Heart left ventricle (tissue), 16 donors: ENCODE results near the gene CIB4. TPM values are rescaled to one million over a fixed set of nuclear protein-coding genes. Genes with fewer than 3 reads are reported as not detected.

Experiments
- ATAC-seq, 4 donors: fragments of 200-7000 bp; cut with Tn5 transposase; one replicate each; pipeline ENCODE4 v1.9.1; 2020 to 2022; ENCODE audit warnings: moderate library complexity in 4 of 4, mild to moderate bottlenecking in 3 of 4, moderate number of reproducible peaks in 1 of 4
- DNase-seq, 5 donors: peaks; one replicate each; pipeline ENCODE4 v3.0.0-alpha.2; 2020
- H3K27ac ChIP-seq, 12 donors: fragments of 200-600 bp; sonication (generic) in 4 of 12; one replicate each; pipeline versions ENCODE4 v1.5.0 to v1.8.0; 2016 to 2022; ENCODE audit warnings: mild to moderate bottlenecking in 2 of 12
- H3K27me3 ChIP-seq, 9 donors: fragments of 200-600 bp; sonication (generic) in 2 of 9; one replicate each; pipeline versions ENCODE4 v1.5.1 to v1.8.0; 2016 to 2022; ENCODE audit warnings: mild to moderate bottlenecking in 3 of 9
- H3K36me3 ChIP-seq, 9 donors: fragments of 200-600 bp; sonication (generic) in 2 of 9; one replicate each; pipeline versions ENCODE4 v1.5.0 to v1.8.0; 2018 to 2022; ENCODE audit warnings: mild to moderate bottlenecking in 2 of 9
- H3K4me1 ChIP-seq, 12 donors: fragments of 200-600 bp; sonication (generic) in 4 of 12; one replicate each; pipeline versions ENCODE4 v1.5.0 to v1.8.0; 2016 to 2022; ENCODE audit warnings: mild to moderate bottlenecking in 3 of 12
- H3K4me3 ChIP-seq, 12 donors: fragments of 200-600 bp; sonication (generic) in 4 of 12; one replicate each; pipeline versions ENCODE4 v1.5.0 to v1.8.0; 2017 to 2022; ENCODE audit warnings: mild to moderate bottlenecking in 9 of 12, moderate library complexity in 4 of 12
- H3K9me3 ChIP-seq, 12 donors: fragments of 200-600 bp; sonication (generic) in 4 of 12; one replicate each; pipeline versions ENCODE4 v1.5.0 to v1.8.0; 2016 to 2022; ENCODE audit warnings: mild to moderate bottlenecking in 1 of 12
- CTCF ChIP-seq, 12 donors: fragments of 200-600 bp; sonication (generic) in 4 of 12; IDR thresholded peaks; one replicate each; pipeline versions ENCODE4 v1.5.0 to v1.8.0; 2018 to 2022; ENCODE audit warnings: antibody characterized with exemption in 12 of 12, mild to moderate bottlenecking in 5 of 12
- POLR2A ChIP-seq, 2 donors: fragments of 450-650 bp; IDR thresholded peaks; one replicate each; pipeline ENCODE4 v1.6.1; 2017; ENCODE audit warnings: antibody characterized with exemption in 2 of 2, mild to moderate bottlenecking in 2 of 2, moderate library complexity in 2 of 2
- WGBS, 4 donors: extraction: QIAGEN DNeasy Blood & Tissue Kit in 2 of 4; methylation state at CpG; one replicate each; pipeline versions ENCODE4 v1.1.5 to v1.1.7; 2013 to 2018; 5-methylcytosine and 5-hydroxymethylcytosine counted together
- intact Hi-C, 10 donors: fragments of 100-400 bp; cut with DNase I; formaldehyde crosslinking; loops; one replicate each; pipeline versions ENCODE4 v1.11.1 to v1.14.2; 2022
- polyA plus RNA-seq, 2 donors: library from polyadenylated mRNA; stranded (reverse); fragments of 200-250 nt; gene quantifications; one replicate each; pipeline ENCODE4 v1.2.3, GENCODE V29; 2013
- total RNA-seq, 9 donors: library from RNA; depleted of rRNA in 2 of 9; stranded (reverse); fragments of >200 nt in 2 of 9; fragmentation: NEBNext Ultra II Directional in 3 of 9; extraction: Animal tissue kit (Norgen Biotek cat#: 25700) in 3 of 9; gene quantifications; one replicate each; pipeline versions ENCODE4 v1.1.0 to v1.2.4, GENCODE V29; 2016 to 2023
- donor health status: ischemic (EF 13 %, LVEDD 7.1; RV severe dilation, severe dysfunction).
- donor health status: healthy with polysubstance abuse.
- donor health status: DM: no; HTN: yes; CAD: no.
- donor health status: DM: no; HTN: no; CAD: no.
- donor health status: ischemic (EF 25% LVEDD 6.9; RV normal size, moderate dysfunction).
- donor health status: ischemic (EF 25% LVEDD 5.7; RV mildly dilated, moderate dysfunction).
- donor health status: healthy.
- donor health status: DM: yes; HTN: yes; CAD: no.
- donor health status: ischemic (EF 35%, LVEDD 5.7; RV mildly dilated, moderate dysfunction).
- donor health status: nonischemic (EF 11% LVEDD 7.7; RV severe dilation, severe dysfunction).
- donor health status: DM: yes; HTN: yes; CAD: no.
- donor health status: PGD.
- donor health status: ischemic (EF 29% LVEDD 5.4; RV normal size, mild dysfunction).
- donor health status: nonischemic (EF 23%, LVEDD 6.1; RV moderate dilation, normal function).

CIB4 gene
- total and polyA plus RNA-seq, 11 donors = not detected

DNA sequence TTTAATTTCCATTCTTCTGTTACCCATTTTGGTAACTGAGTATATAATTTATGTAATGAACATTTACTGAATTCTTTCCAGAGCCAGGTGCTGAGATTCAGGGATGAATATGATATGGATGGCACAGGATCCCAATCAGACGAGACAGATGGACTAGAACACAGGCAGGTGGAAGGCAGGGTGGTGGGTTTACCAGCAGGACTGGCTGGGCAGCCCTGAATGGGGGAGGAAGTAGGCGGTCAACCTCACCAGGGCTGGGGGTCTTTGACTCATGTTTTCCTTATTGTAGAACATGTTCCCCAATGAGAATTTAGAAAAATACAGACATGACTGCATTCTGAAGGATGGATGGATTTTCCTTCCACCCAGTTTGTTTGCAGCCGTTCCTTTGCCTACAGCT lies 80.3 kb downstream of the CIB4 start:
- TF ChIP-seq POLR2A (IDR thresholded peaks at IDR 0.05) = no peak
- TF ChIP-seq CTCF (IDR thresholded peaks at IDR 0.05) = no peak
- peaks cover 0 to 17% (median 12%) of the 10 kb centered on the region in 12 donors for H3K4me1 ChIP-seq
- H3K4me3 ChIP-seq = no peak overlapping the region
- 94 to 97% (median 95%) methylated on average over 3 of the region's 3 CpGs for WGBS, 4 donors
- DNase-seq = peak in 1 of 5 donors; percentile 5
- H3K36me3 ChIP-seq = no peaks in the 10 kb centered on the region
- H3K27me3 ChIP-seq = peaks cover 3 to 80% (median 30%) of the 10 kb centered on the region in 9 donors
- ATAC-seq = no peak
- H3K27ac ChIP-seq = no peak overlapping the region
- intact Hi-C loops = no loop called here
- H3K9me3 ChIP-seq = no peaks in the 10 kb centered on the region

GRCh38 chr2:26559556-26559955 lies 81.6 kb downstream of the CIB4 start:
- WGBS, 4 donors = 54 to 82% (median 67%) methylated on average over 2 of the region's 2 CpGs
- intact Hi-C loops = no loop called here
- Histone ChIP-seq H3K27me3 (peaks cover 0 to 75% (median 30%) of the 10 kb centered on the region in 9 donors), H3K36me3 (no peaks in the 10 kb centered on the region), H3K27ac (no peak overlapping the region), H3K4me1 (peaks cover 0 to 17% (median 12%) of the 10 kb centered on the region in 12 donors), H3K4me3 (no peak overlapping the region), H3K9me3 (no peaks in the 10 kb centered on the region)
- ATAC-seq (no peak), DNase-seq (no peak)
- TF ChIP-seq CTCF (IDR thresholded peaks at IDR 0.05) = no peak
- no peak for TF ChIP-seq POLR2A (IDR thresholded peaks at IDR 0.05)

- TF ChIP-seq POLR2A (IDR thresholded peaks at IDR 0.05) (no peak), CTCF (IDR thresholded peaks at IDR 0.05) (no peak)
- H3K27me3 ChIP-seq = peaks cover 0 to 70% (median 30%) of the 10 kb centered on the region in 9 donors
- H3K36me3 ChIP-seq = no peaks in the 10 kb centered on the region
- WGBS, 4 donors = 68 to 88% (median 79%) methylated on average over 2 to 3 of the region's 3 CpGs
- intact Hi-C loops = no loop called here
- H3K4me3 ChIP-seq = no peak overlapping the region
- ATAC-seq (no peak), DNase-seq (peak in 1 of 5 donors; percentile 6)
- no peaks in the 10 kb centered on the region for H3K9me3 ChIP-seq
- H3K4me1 ChIP-seq = peaks cover 0 to 17% (median 12%) of the 10 kb centered on the region in 12 donors
- no peak overlapping the region for H3K27ac ChIP-seq
These were observed 82.1 kb downstream of the CIB4 start for GRCh38 chr2:26559044-26559405.

DNA sequence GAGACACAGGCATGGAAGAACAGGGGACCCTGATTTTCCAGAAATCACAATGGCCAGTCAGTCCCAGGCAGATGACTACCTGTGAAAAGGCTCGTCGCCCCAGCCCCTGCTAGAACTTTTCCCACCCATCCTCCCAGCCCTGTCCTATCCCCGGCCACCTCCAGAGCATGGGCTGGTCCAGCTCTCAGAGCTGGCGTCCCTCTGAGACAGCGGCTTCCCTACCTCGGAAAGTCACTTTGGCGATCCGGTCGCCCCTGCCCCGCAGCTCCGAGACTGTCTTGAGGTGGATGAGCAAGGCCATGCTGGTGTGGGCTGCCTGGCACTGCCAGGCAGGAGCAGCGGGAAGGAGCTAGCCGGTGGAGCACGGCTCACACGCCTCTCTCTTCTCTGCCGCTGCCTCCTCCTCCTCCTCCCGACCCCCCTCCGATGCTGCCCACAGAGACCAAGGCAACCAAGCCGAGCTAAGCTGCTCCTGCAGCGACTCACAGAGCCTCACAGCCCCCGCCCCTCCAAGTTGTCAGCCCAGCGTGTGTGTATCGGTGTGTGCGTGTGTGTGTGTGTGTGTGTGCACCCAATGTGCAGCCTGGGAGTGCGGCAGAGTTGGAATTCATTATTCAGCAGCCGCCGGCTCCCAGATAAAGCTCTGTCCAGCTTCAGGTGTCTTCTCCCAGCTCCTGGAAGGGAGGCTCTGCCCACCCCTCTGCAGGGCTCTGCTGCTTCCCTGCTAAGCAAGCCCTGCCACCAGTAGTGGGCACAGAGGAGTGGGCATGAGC lies 82.7 kb downstream of the CIB4 start:
- H3K27ac ChIP-seq = no peak overlapping the region
- H3K36me3 ChIP-seq = no peaks in the 10 kb centered on the region
- H3K9me3 ChIP-seq = no peaks in the 10 kb centered on the region
- peaks cover 0 to 66% (median 30%) of the 10 kb centered on the region in 9 donors for H3K27me3 ChIP-seq
- TF ChIP-seq POLR2A (IDR thresholded peaks at IDR 0.05) (no peak), CTCF (IDR thresholded peaks at IDR 0.05) (no peak)
- H3K4me1 ChIP-seq = peaks cover 0 to 16% (median 12%) of the 10 kb centered on the region in 12 donors
- intact Hi-C loops = no loop called here
- WGBS, 4 donors = 18 to 36% (median 27%) methylated on average over 21 to 27 of the region's 27 CpGs
- DNase-seq = peak in 1 of 5 donors; percentile 13
- ATAC-seq = no peak
- no peak overlapping the region for H3K4me3 ChIP-seq
